Osteoblast (primary cell): ENCODE data around the gene HADHA. TPM values are rescaled to one million over a fixed set of nuclear protein-coding genes. Genes with fewer than 3 reads are reported as not detected.

Source experiments
- DNase-seq: peaks from one replicate; pipeline ENCODE4 v3.0.0; 2011; ENCODE audit warnings: low spot score, mixed read lengths; ENCODE audit not compliant: insufficient read length; ENCODE audit errors: missing footprints
- H2AFZ ChIP-seq: 2 replicates; pipeline ENCODE4 v1.6.0; 2011; ENCODE audit warnings: mild to moderate bottlenecking, low read length
- H3K27ac ChIP-seq: 2 replicates; pipeline ENCODE4 v1.5.1; 2011; ENCODE audit warnings: mild to moderate bottlenecking, low read depth, low read length, moderate library complexity
- H3K27me3 ChIP-seq: 2 replicates; pipeline ENCODE4 v1.6.0; 2012; ENCODE audit warnings: mild to moderate bottlenecking, control low read depth, inconsistent platforms, low read length, moderate library complexity; ENCODE audit not compliant: insufficient read depth
- H3K36me3 ChIP-seq: 2 replicates; pipeline ENCODE4 v1.5.1; 2011; ENCODE audit warnings: mild to moderate bottlenecking, low read length, control low read depth, moderate library complexity; ENCODE audit not compliant: insufficient read depth
- H3K4me1 ChIP-seq: 2 replicates; pipeline ENCODE4 v1.5.1; 2011; ENCODE audit warnings: mild to moderate bottlenecking, low read length, control low read depth, moderate library complexity; ENCODE audit not compliant: insufficient read depth
- H3K4me2 ChIP-seq: 2 replicates; pipeline ENCODE4 v1.6.0; 2011; ENCODE audit warnings: mild to moderate bottlenecking, low read length; ENCODE audit not compliant: insufficient read depth
- H3K4me3 ChIP-seq: fragments of 200-600 bp; sonication (generic); 3 replicates; pipeline ENCODE4 v1.5.1; 2012; ENCODE audit warnings: mild to moderate bottlenecking, low read length, inconsistent platforms; ENCODE audit not compliant: insufficient read depth
- H3K79me2 ChIP-seq: 2 replicates; pipeline ENCODE4 v1.6.0; 2012; ENCODE audit warnings: mild to moderate bottlenecking, low read length, control low read depth, inconsistent platforms; ENCODE audit not compliant: insufficient read depth
- H3K9me3 ChIP-seq: 2 replicates; pipeline ENCODE4 v1.5.1; 2011; ENCODE audit warnings: low read depth, low read length, control low read depth
- H4K20me1 ChIP-seq: 2 replicates; pipeline ENCODE4 v1.6.0; 2012; ENCODE audit warnings: mild to moderate bottlenecking, low read length, control low read depth; ENCODE audit not compliant: insufficient read depth
- CTCF ChIP-seq: IDR thresholded peaks from 2 replicates; pipeline ENCODE4 v1.5.1; 2011; ENCODE audit warnings: mild to moderate bottlenecking, low read depth, low read length, moderate library complexity; ENCODE audit errors: extremely low read depth
- total RNA-seq: library from RNA; depleted of rRNA; stranded (reverse); fragments of >200 nt; gene quantifications from 2 replicates; pipeline ENCODE4 v1.2.3, GENCODE V29; 2012

Gene HADHA
- total RNA-seq, 1 donor: 113 TPM

- DNase-seq: peak; percentile 74
- Histone ChIP-seq H2AFZ (no peak overlapping the region), H3K4me3 (no peak overlapping the region), H3K9me3 (no peaks in the 10 kb centered on the region), H3K27me3 (no peaks in the 10 kb centered on the region), H3K36me3 (peaks cover 17% of the 10 kb centered on the region), H3K4me1 (peaks cover 2% of the 10 kb centered on the region), H3K79me2 (no peaks in the 10 kb centered on the region), H4K20me1 (no peaks in the 10 kb centered on the region), H3K4me2 (no peak overlapping the region), H3K27ac (no peak overlapping the region)
- TF ChIP-seq CTCF: no peak
Observed at GRCh38 chr2:26187114-26187513, 57.3 kb downstream of the HADHA start.

GRCh38 chr2:26185954-26186770 is 58.3 kb downstream of the HADHA start:
- Histone ChIP-seq H3K27me3 (no peaks in the 10 kb centered on the region), H3K4me3 (peak overlapping the region; percentile 78), H4K20me1 (no peaks in the 10 kb centered on the region), H3K9me3 (no peaks in the 10 kb centered on the region), H3K36me3 (peaks cover 7% of the 10 kb centered on the region), H3K4me2 (peak overlapping the region; percentile 86), H3K4me1 (peaks cover 2% of the 10 kb centered on the region), H2AFZ (no peak overlapping the region), H3K27ac (no peak overlapping the region), H3K79me2 (no peaks in the 10 kb centered on the region)
- DNase-seq: peak; percentile 52
- TF ChIP-seq CTCF: no peak

GRCh38 chr2:26185304-26185928 is 59.0 kb downstream of the HADHA start:
- H3K79me2 ChIP-seq: no peaks in the 10 kb centered on the region
- no peaks in the 10 kb centered on the region for H3K27me3 ChIP-seq
- no peaks in the 10 kb centered on the region for H4K20me1 ChIP-seq
- peak overlapping the region; percentile 86 for H3K4me2 ChIP-seq
- peak; percentile 82 for DNase-seq
- peak overlapping the region; percentile 23 for H3K27ac ChIP-seq
- peak overlapping the region; percentile 89 for H2AFZ ChIP-seq
- no peaks in the 10 kb centered on the region for H3K9me3 ChIP-seq
- peak overlapping the region; percentile 78 for H3K4me3 ChIP-seq
- H3K36me3 ChIP-seq: no peaks in the 10 kb centered on the region
- no peak for TF ChIP-seq CTCF
- peaks cover 2% of the 10 kb centered on the region for H3K4me1 ChIP-seq
